Measurements from ENCODE around the gene AP2A2. TPM values are rescaled to one million over a fixed set of nuclear protein-coding genes. Genes with fewer than 3 reads are reported as not detected.

Gene AP2A2
- total and polyA plus RNA-seq, 2 of the 4 experiments (the other 2 are of a cell fraction) = 19.9 to 49.0 TPM

DNA sequence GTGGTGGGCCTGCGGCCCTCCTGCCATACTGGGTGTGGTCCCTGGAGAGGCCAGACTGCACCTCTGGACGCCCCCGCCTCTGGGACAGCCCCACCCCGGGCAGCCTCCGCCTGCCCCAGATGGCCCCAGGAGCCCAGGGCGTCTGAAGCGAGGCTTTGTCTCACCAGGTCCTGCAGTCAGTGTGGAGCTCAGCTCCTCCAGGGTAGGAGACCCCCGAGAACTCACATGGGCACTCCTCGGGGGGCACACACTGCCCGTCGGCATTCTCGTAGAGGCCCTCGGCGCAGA lies 100.4 kb downstream of the AP2A2 start:
- H3K14ac ChIP-seq (replicated peaks; ENCODE audit: low read depth, low read length) = no peak overlapping the region
- no peak overlapping the region for H4K91ac ChIP-seq (ENCODE audit: insufficient read depth, low read depth, low read length)
- peaks cover 5% of the 10 kb centered on the region for H3K9me1 ChIP-seq (ENCODE audit: insufficient read depth, low read length)
- no peak overlapping the region for H3K23ac ChIP-seq (ENCODE audit: low read depth, low read length)
- no peak overlapping the region for H3K4ac ChIP-seq (ENCODE audit: low read depth, low read length)
- ChIA-PET CTCF (no interaction called here), POLR2A (ENCODE audit: unreplicated experiment) (no interaction called here)
- no peaks in the 10 kb centered on the region for H3K36me3 ChIP-seq (ENCODE audit: control insufficient read depth, insufficient read depth, low read length)
- 95% methylated on average over 4 of the region's 14 CpGs; no CpG with 5 or more reads in 1 of the 2 experiments for WGBS, 2 experiments (ENCODE audit: extremely low coverage in 2 of 2, insufficient read length in 1 of 2)
- no peak overlapping the region for H3K27ac ChIP-seq (ENCODE audit: insufficient read depth, low read length)
- no peak overlapping the region for H3K56ac ChIP-seq (ENCODE audit: extremely low read depth, insufficient read depth, low read length)
- no peak overlapping the region for H3K9ac ChIP-seq (ENCODE audit: low read depth, low read length)
- no peak overlapping the region for H4K5ac ChIP-seq (ENCODE audit: low read depth, low read length)
- no peak overlapping the region for H2AFZ ChIP-seq (replicated peaks; ENCODE audit: low read length, poor library complexity)
- no peaks in the 10 kb centered on the region for H3K79me1 ChIP-seq (ENCODE audit: low read depth in 1 of 2, low read length in 2 of 2)
- intact Hi-C loops (cut with micrococcal nuclease) (no loop called here), dilution Hi-C loops (cut with HindIII; ENCODE audit: low sequenced_read_pairs, unreplicated experiment) (no loop called here), in situ Hi-C loops (cut with MboI; ENCODE audit: low sequenced_read_pairs) (no loop called here)
- H2AK9ac ChIP-seq (replicated peaks; ENCODE audit: low read depth, low read length, poor library complexity) = no peak overlapping the region
- no peak overlapping the region for H4K8ac ChIP-seq (ENCODE audit: low read depth in 2 of 2, low read length in 2 of 2)
- no peak overlapping the region for H2BK120ac ChIP-seq (ENCODE audit: low read depth, low read length)
- no peaks in the 10 kb centered on the region for H3K9me3 ChIP-seq (ENCODE audit: control insufficient read depth, insufficient read depth, low read length)
- no peaks in the 10 kb centered on the region for H4K20me1 ChIP-seq (ENCODE audit: insufficient read depth, low read length)
- DNase-seq (no peak), ATAC-seq (ENCODE audit: low read depth) (no peak)
- no TSS peak for BruUV-seq (replicated peaks)
- no peak overlapping the region for H2BK15ac ChIP-seq (ENCODE audit: low read depth, low read length)
- H3K18ac ChIP-seq (ENCODE audit: low read depth, low read length) = no peak overlapping the region
- no peak overlapping the region for H3K4me3 ChIP-seq (ENCODE audit: insufficient read depth, low read depth, low read length)
- TF ChIP-seq SMC3 (IDR thresholded peaks at IDR 0.05; ENCODE audit: low read depth, low read length) (no peak), RFX5 (IDR thresholded peaks at IDR 0.05; ENCODE audit: low read depth, low read length) (no peak), CEBPB (IDR thresholded peaks at IDR 0.05; ENCODE audit: low read depth, low read length) (no peak), RCOR1 (IDR thresholded peaks at IDR 0.05; ENCODE audit: insufficient replicate concordance, low read length) (no peak), NFE2L2 (IDR thresholded peaks at IDR 0.05; ENCODE audit: low read depth, low read length) (no peak), RAD21 (IDR thresholded peaks at IDR 0.05; ENCODE audit: low read length) (no peak), BHLHE40 (IDR thresholded peaks at IDR 0.05; ENCODE audit: low read depth, low read length) (no peak), CHD1 (IDR thresholded peaks at IDR 0.05; ENCODE audit: low read depth, low read length) (no peak), FOS (IDR thresholded peaks at IDR 0.05; ENCODE audit: low read depth, low read length) (no peak), POLR2A (IDR thresholded peaks at IDR 0.05; ENCODE audit: low read depth, low read length) (no peak), MAZ (IDR thresholded peaks at IDR 0.05; ENCODE audit: borderline replicate concordance, low read depth, low read length) (no peak), MXI1 (IDR thresholded peaks at IDR 0.05; ENCODE audit: borderline replicate concordance, low read depth, low read length) (no peak), MAFK (IDR thresholded peaks at IDR 0.05; ENCODE audit: low read depth, low read length) (no peak)
- TF ChIP-seq, protein P1, sequence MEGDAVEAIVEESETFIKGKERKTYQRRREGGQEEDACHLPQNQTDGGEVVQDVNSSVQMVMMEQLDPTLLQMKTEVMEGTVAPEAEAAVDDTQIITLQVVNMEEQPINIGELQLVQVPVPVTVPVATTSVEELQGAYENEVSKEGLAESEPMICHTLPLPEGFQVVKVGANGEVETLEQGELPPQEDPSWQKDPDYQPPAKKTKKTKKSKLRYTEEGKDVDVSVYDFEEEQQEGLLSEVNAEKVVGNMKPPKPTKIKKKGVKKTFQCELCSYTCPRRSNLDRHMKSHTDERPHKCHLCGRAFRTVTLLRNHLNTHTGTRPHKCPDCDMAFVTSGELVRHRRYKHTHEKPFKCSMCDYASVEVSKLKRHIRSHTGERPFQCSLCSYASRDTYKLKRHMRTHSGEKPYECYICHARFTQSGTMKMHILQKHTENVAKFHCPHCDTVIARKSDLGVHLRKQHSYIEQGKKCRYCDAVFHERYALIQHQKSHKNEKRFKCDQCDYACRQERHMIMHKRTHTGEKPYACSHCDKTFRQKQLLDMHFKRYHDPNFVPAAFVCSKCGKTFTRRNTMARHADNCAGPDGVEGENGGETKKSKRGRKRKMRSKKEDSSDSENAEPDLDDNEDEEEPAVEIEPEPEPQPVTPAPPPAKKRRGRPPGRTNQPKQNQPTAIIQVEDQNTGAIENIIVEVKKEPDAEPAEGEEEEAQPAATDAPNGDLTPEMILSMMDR (conservative IDR thresholded peaks at IDR 0.05; ENCODE audit: low read depth, low read length) = no peak
- TF ChIP-seq, protein P2, sequence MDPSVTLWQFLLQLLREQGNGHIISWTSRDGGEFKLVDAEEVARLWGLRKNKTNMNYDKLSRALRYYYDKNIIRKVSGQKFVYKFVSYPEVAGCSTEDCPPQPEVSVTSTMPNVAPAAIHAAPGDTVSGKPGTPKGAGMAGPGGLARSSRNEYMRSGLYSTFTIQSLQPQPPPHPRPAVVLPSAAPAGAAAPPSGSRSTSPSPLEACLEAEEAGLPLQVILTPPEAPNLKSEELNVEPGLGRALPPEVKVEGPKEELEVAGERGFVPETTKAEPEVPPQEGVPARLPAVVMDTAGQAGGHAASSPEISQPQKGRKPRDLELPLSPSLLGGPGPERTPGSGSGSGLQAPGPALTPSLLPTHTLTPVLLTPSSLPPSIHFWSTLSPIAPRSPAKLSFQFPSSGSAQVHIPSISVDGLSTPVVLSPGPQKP (IDR thresholded peaks at IDR 0.05; ENCODE audit: borderline replicate concordance, low read depth, low read length) = no peak
- TF ChIP-seq, protein P3, sequence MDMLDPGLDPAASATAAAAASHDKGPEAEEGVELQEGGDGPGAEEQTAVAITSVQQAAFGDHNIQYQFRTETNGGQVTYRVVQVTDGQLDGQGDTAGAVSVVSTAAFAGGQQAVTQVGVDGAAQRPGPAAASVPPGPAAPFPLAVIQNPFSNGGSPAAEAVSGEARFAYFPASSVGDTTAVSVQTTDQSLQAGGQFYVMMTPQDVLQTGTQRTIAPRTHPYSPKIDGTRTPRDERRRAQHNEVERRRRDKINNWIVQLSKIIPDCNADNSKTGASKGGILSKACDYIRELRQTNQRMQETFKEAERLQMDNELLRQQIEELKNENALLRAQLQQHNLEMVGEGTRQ (IDR thresholded peaks at IDR 0.05; ENCODE audit: low read depth, low read length) = no peak
- H2BK20ac ChIP-seq (ENCODE audit: low read depth, low read length) = no peak overlapping the region
- no peaks in the 10 kb centered on the region for H3K4me1 ChIP-seq (ENCODE audit: control insufficient read depth, insufficient read depth, low read length)
- no peak overlapping the region for H2BK5ac ChIP-seq (ENCODE audit: low read depth, low read length, poor library complexity, severe bottlenecking)
- no peak overlapping the region for H3K4me2 ChIP-seq (ENCODE audit: low read depth, low read length)
- no peak overlapping the region for H2AK5ac ChIP-seq (ENCODE audit: low read depth, low read length)
- H3K27me3 ChIP-seq (ENCODE audit: control insufficient read depth, insufficient read depth, low read length) = no peaks in the 10 kb centered on the region

Measured in IMR-90 (cell line).